IMR-90 (cell line): ENCODE measurements around the gene IFNL1.

ENCODE experiments used
- CTCF ChIP-seq: conservative IDR thresholded peaks from 2 replicates; pipeline ENCODE4 v1.5.1; 2012; ENCODE audit warnings: mild to moderate bottlenecking, low read depth, low read length, improper control_type of control experiment
- ELK1 ChIP-seq: fragments of 150-350 bp; IDR thresholded peaks from 2 replicates; pipeline ENCODE4 v1.6.1; 2016; ENCODE audit warnings: low read depth, mild to moderate bottlenecking, low read length, moderate library complexity, borderline replicate concordance

GRCh38 chr19:39304185-39304513 lies 7.9 kb downstream of the IFNL1 start:
- no peak for TF ChIP-seq CTCF
- TF ChIP-seq ELK1, result no peak
